Liver (tissue), 3 donors: ENCODE measurements around the gene GAD2.

Experiments used
- RAD21 ChIP-seq, 2 donors: IDR thresholded peaks; 2 replicates each; pipeline ENCODE4 v1.6.1; 2016; ENCODE audit warnings: antibody characterized with exemption in 2 of 2, mild to moderate bottlenecking in 2 of 2
- SP1 ChIP-seq: IDR thresholded peaks from 2 replicates; pipeline ENCODE4 v1.6.1; 2018; ENCODE audit warnings: antibody characterized with exemption, mild to moderate bottlenecking
- TF ChIP-seq, protein P1 (sequence below): fragments of 150-350 bp; IDR thresholded peaks from 2 replicates; pipeline ENCODE4 v1.5.1; 2017; ENCODE audit warnings: improper control_type of control experiment, low read depth, low read length; ENCODE audit not compliant: missing input control
- donor health status: healthy.
- donor health status: healthy.

DNA sequence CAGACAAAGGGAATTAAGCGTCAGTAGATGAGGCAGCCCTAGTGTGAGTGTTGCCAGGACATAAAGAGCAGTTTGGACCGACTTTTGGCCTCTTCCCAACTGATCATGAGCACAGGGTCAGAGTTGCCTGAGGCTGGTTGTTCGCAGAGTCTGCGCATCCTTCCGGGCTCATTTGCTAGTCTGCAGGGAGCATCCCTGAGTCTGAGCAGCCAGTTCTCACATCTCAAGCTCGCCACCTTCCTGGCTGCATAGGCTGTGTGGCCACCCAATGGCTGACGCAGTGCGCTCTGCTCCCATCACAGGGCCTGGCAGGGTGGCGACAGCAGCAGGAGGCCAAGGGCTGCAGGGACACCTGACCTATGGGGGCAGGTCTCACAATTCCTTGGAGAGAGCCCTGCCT, 5.0 kb downstream of the GAD2 start:
- TF ChIP-seq SP1 (no peak), RAD21 (IDR thresholded peaks at IDR 0.05) (no peak)
- TF ChIP-seq, protein P1, sequence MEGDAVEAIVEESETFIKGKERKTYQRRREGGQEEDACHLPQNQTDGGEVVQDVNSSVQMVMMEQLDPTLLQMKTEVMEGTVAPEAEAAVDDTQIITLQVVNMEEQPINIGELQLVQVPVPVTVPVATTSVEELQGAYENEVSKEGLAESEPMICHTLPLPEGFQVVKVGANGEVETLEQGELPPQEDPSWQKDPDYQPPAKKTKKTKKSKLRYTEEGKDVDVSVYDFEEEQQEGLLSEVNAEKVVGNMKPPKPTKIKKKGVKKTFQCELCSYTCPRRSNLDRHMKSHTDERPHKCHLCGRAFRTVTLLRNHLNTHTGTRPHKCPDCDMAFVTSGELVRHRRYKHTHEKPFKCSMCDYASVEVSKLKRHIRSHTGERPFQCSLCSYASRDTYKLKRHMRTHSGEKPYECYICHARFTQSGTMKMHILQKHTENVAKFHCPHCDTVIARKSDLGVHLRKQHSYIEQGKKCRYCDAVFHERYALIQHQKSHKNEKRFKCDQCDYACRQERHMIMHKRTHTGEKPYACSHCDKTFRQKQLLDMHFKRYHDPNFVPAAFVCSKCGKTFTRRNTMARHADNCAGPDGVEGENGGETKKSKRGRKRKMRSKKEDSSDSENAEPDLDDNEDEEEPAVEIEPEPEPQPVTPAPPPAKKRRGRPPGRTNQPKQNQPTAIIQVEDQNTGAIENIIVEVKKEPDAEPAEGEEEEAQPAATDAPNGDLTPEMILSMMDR, result no peak
